OCI-LY7 (cell line): ENCODE measurements around the gene SDK2. TPM values are rescaled to one million over a fixed set of nuclear protein-coding genes. Genes with fewer than 3 reads are reported as not detected.

Experiments used
- BruUV-seq: library from RNA; stranded (reverse); fragments of 400-500 nt; replicated peaks from 2 replicates; lab custom pipeline; 2021; lab: Mats Ljungman, UMichigan
- CTCF ChIA-PET: fragments of 300-600 bp; sonication (Branson Sonifier 250); formaldehyde crosslinking; loops from one replicate; lab custom pipeline; 2022; ENCODE audit warnings: antibody characterized with exemption; ENCODE audit not compliant: unreplicated experiment; lab: Charles Lee
- POLR2A ChIA-PET: fragments of 300-600 bp; sonication (Branson Sonifier 250); formaldehyde crosslinking; loops from one replicate; lab custom pipeline; 2022; ENCODE audit warnings: antibody characterized with exemption; lab: Charles Lee
- DNase-seq: peaks from one replicate; pipeline ENCODE4 v3.0.0-alpha.2; 2015; ENCODE audit warnings: low spot score
- H2AFZ ChIP-seq: fragments of 200-600 bp; sonication (generic), shearing (Covaris generic); 2 replicates; pipeline ENCODE4 v1.6.1; 2014; ENCODE audit warnings: mild to moderate bottlenecking, antibody characterized with exemption, low read length, moderate library complexity
- H3K27ac ChIP-seq: fragments of 200-600 bp; sonication (generic); 2 replicates; pipeline ENCODE4 v1.5.1; 2014; ENCODE audit warnings: mixed run types, low read depth, mild to moderate bottlenecking, moderate library complexity, low read length, inconsistent platforms; ENCODE audit not compliant: poor library complexity, severe bottlenecking
- H3K36me3 ChIP-seq: fragments of 200-600 bp; sonication (generic); 2 replicates; pipeline ENCODE4 v1.6.1; 2014; ENCODE audit warnings: mild to moderate bottlenecking, antibody characterized with exemption, low read length, moderate library complexity, mixed read lengths; ENCODE audit not compliant: insufficient read depth
- H3K4me1 ChIP-seq: fragments of 200-600 bp; sonication (generic); 2 replicates; pipeline ENCODE4 v1.5.1; 2014; ENCODE audit warnings: mild to moderate bottlenecking, low read length; ENCODE audit not compliant: insufficient read depth, poor library complexity, severe bottlenecking
- H3K4me2 ChIP-seq: fragments of 200-600 bp; sonication (generic); 2 replicates; pipeline ENCODE4 v1.6.1; 2014; ENCODE audit warnings: mild to moderate bottlenecking, low read length
- H3K4me3 ChIP-seq: fragments of 200-600 bp; sonication (generic); 2 replicates; pipeline ENCODE4 v1.5.1; 2014; ENCODE audit warnings: mild to moderate bottlenecking, low read depth, low read length; ENCODE audit not compliant: poor library complexity, severe bottlenecking
- H3K79me2 ChIP-seq: fragments of 200-600 bp; sonication (generic); 2 replicates; pipeline ENCODE4 v1.6.1; 2016; ENCODE audit warnings: low read depth, mild to moderate bottlenecking, low read length, moderate library complexity, mixed read lengths; ENCODE audit not compliant: insufficient read depth
- H3K9me2 ChIP-seq: fragments of 200-600 bp; sonication (generic); 2 replicates; pipeline ENCODE4 v1.6.1; 2016; ENCODE audit warnings: mild to moderate bottlenecking, low read length, mixed read lengths; ENCODE audit not compliant: insufficient read depth
- H3K9me3 ChIP-seq: fragments of 200-600 bp; sonication (generic); 2 replicates; pipeline ENCODE4 v1.6.1; 2014; ENCODE audit warnings: mild to moderate bottlenecking, mixed run types, low read length, mixed read lengths
- H4K20me1 ChIP-seq: fragments of 200-600 bp; sonication (generic); 2 replicates; pipeline ENCODE4 v1.6.1; 2014; ENCODE audit warnings: mild to moderate bottlenecking, antibody characterized with exemption, low read length, moderate library complexity, mixed read lengths; ENCODE audit not compliant: insufficient read depth
- EZH2phosphoT487 ChIP-seq: fragments of 200-600 bp; sonication (generic); IDR thresholded peaks from 2 replicates; pipeline ENCODE4 v1.6.1; 2018; ENCODE audit warnings: low read depth, borderline replicate concordance, mild to moderate bottlenecking, mixed run types, antibody characterized with exemption, low read length, moderate library complexity, mixed read lengths
- intact Hi-C: fragments of 100-400 bp; cut with micrococcal nuclease; formaldehyde crosslinking; loops from one replicate; pipeline ENCODE4 v1.10.0; 2022; ENCODE audit not compliant: unreplicated experiment
- total RNA-seq, 2 experiments: library from RNA; depleted of rRNA in 1 of 2; stranded (reverse); fragments of >200 nt in 1 of 2; shearing (Covaris generic) in 1 of 2; gene quantifications; 2 replicates each; pipeline ENCODE4 v1.2.3, GENCODE V29; 2014 to 2022
- TF ChIP-seq, protein P1 (sequence below): fragments of 200-600 bp; sonication (generic); conservative IDR thresholded peaks from 2 replicates; pipeline ENCODE4 v1.5.1; 2014; ENCODE audit warnings: mild to moderate bottlenecking, antibody characterized with exemption, low read length, moderate library complexity, mixed read lengths

The SDK2 gene
- total RNA-seq, 2 experiments from 2014 or later = 0.32 to 1.8 TPM

DNA sequence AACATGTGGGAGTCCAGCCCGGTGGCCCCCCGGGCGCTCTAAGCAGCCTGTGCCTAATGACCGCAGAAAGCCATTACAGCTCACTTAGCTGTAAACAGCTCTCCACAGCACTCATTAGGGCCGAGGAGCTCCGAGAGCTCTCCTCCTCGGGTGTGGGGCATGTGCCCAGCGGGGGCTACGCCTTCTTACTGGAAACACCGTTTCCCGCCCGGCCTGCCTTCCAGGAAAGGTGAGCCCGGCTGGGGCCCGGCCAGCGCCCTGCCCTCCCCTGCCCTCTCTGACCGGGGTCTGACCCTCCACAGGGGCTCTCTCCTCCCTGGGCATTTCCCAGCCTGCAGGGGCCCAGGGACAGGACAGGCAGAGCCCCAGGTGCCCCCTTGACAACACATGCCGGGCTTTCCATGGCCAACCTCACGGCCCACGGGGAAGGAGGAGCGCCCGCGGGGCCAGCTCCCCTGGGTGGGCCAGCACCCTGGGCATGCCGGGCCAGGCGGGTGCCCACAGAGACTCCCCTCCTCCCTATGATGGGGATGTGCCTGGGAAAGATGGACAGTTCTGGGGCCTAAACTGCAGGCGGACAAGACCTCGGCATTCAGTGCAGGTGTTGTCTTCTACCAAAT, 72.6 kb downstream of the SDK2 start:
- Histone ChIP-seq H3K36me3 (no peaks in the 10 kb centered on the region), H3K9me2 (no peaks in the 10 kb centered on the region), H3K27ac (no peak overlapping the region), H3K79me2 (no peaks in the 10 kb centered on the region), H2AFZ (no peak overlapping the region), H4K20me1 (no peaks in the 10 kb centered on the region), H3K4me2 (no peak overlapping the region), H3K4me3 (no peak overlapping the region), H3K4me1 (peaks cover 11% of the 10 kb centered on the region), H3K9me3 (no peaks in the 10 kb centered on the region)
- intact Hi-C loops = no loop called here
- ChIA-PET CTCF (interaction anchor here (0.9 kb wide), 1 partner anchor 14 kb away, joined by 5 read pairs; no protein-coding TSS in a partner anchor), POLR2A (interaction anchor here (0.6 kb wide), 1 partner anchor 389 kb away, joined by 3 read pairs; no protein-coding TSS in a partner anchor)
- BruUV-seq = no TSS peak
- no peak for TF ChIP-seq EZH2phosphoT487
- TF ChIP-seq, protein P1, sequence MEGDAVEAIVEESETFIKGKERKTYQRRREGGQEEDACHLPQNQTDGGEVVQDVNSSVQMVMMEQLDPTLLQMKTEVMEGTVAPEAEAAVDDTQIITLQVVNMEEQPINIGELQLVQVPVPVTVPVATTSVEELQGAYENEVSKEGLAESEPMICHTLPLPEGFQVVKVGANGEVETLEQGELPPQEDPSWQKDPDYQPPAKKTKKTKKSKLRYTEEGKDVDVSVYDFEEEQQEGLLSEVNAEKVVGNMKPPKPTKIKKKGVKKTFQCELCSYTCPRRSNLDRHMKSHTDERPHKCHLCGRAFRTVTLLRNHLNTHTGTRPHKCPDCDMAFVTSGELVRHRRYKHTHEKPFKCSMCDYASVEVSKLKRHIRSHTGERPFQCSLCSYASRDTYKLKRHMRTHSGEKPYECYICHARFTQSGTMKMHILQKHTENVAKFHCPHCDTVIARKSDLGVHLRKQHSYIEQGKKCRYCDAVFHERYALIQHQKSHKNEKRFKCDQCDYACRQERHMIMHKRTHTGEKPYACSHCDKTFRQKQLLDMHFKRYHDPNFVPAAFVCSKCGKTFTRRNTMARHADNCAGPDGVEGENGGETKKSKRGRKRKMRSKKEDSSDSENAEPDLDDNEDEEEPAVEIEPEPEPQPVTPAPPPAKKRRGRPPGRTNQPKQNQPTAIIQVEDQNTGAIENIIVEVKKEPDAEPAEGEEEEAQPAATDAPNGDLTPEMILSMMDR = no peak
- no peak for DNase-seq

DNA sequence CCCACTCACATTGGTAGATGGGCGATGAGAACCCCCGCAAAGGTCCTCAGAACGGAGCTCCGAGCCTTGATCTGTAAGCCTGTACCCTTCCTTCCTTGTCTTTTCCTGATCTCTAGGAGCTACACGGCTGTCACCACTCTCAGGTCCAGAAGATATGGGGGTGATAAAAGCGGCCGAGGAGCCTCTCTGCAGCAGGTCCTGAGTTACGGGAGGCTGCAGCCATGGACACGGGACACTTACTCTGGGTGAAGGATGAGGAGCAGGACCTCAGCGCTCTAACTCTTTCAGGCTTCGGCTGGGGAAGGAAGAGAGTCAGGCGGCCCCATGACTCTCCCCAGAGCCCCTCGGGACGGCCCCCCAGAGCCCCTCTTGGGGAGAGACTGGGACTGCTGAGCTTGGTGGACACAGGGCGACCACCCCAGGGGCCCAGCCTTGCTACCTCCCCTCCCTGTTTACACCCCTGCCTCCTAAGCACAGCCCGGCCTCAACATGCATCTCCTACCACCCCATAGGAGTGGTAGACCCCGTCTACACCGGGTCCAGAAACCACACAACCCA, 74.4 kb downstream of the SDK2 start:
- Histone ChIP-seq H3K27ac (no peak overlapping the region), H2AFZ (no peak overlapping the region), H3K4me3 (no peak overlapping the region), H3K4me2 (no peak overlapping the region), H3K9me3 (no peaks in the 10 kb centered on the region), H3K36me3 (no peaks in the 10 kb centered on the region), H3K4me1 (peaks cover 11% of the 10 kb centered on the region), H3K79me2 (no peaks in the 10 kb centered on the region), H4K20me1 (no peaks in the 10 kb centered on the region), H3K9me2 (no peaks in the 10 kb centered on the region)
- CTCF ChIA-PET = interaction anchor here (0.6 to 1.3 kb wide), 3 partner anchors 13 to 49 kb away, joined by 3 read pairs; no protein-coding TSS in a partner anchor
- TF ChIP-seq, protein P1 = no peak
- no peak for TF ChIP-seq EZH2phosphoT487
- no TSS peak for BruUV-seq
- no peak for DNase-seq
- intact Hi-C loops = no loop called here
- POLR2A ChIA-PET = no interaction called here

DNA sequence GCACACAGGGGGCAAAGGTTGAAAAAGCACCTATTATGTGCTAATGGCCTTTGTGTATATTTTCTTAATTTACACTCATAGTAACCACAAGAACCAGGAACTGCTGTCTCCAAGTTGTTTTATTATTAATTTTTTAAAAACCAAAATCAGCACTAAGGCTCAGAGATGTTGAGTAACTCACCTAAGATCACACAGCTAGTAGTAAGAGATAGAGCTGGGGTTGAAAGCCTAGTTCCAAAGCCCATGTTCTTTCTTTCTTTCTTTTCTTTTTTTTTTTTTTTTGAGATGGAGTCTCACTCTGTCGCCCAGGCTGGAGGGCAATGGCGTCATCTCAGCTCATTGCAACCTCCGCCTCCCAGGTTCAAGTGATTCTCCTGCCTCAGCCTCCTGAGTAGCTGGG, 75.3 kb downstream of the SDK2 start:
- H3K9me2 ChIP-seq = no peaks in the 10 kb centered on the region
- peaks cover 11% of the 10 kb centered on the region for H3K4me1 ChIP-seq
- H3K27ac ChIP-seq = no peak overlapping the region
- intact Hi-C loops = no loop called here
- no peak overlapping the region for H3K4me3 ChIP-seq
- no peak overlapping the region for H3K4me2 ChIP-seq
- no peak overlapping the region for H2AFZ ChIP-seq
- H3K9me3 ChIP-seq = no peaks in the 10 kb centered on the region
- CTCF ChIA-PET = no interaction called here
- POLR2A ChIA-PET = no interaction called here
- H4K20me1 ChIP-seq = no peaks in the 10 kb centered on the region
- H3K36me3 ChIP-seq = no peaks in the 10 kb centered on the region
- no peak for DNase-seq
- BruUV-seq = no TSS peak
- no peak for TF ChIP-seq EZH2phosphoT487
- TF ChIP-seq, protein P1 = no peak
- no peaks in the 10 kb centered on the region for H3K79me2 ChIP-seq
